GM18873 (cell line): ENCODE data around the gene HAUS1.
"Not testable (repeated sequence)": the region's sequence is repeated elsewhere in the genome, so short reads cannot be mapped to it uniquely, and the experiment has no call there.

Experiments
- ATAC-seq: cut with Tn5 transposase; IDR thresholded peaks from one replicate; pipeline ENCODE4 v1.9.1; 2021; ENCODE audit warnings: mild to moderate bottlenecking, moderate library complexity, moderate number of reproducible peaks; ENCODE audit not compliant: unreplicated experiment, low FRiP score

Gene HAUS1

DNA sequence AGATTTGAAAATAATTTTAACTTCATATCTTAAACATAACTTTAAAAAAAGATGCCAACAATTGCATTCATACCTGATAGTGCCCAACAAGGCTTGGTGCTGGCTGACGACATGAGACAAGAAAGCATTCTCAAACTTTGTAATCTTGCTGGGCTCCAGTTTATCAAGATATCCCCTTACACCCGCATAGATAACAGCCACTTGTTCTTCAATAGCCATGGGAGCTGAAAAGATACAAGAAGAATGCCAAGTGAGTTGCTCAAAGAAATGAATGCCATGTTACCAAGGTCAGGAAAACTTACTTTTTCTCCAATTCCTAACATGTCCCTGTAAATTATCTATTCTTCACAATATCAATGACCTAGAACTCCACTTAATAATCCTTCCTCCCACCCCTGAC, 19.8 kb upstream of the HAUS1 start:
- ATAC-seq: no peak

DNA sequence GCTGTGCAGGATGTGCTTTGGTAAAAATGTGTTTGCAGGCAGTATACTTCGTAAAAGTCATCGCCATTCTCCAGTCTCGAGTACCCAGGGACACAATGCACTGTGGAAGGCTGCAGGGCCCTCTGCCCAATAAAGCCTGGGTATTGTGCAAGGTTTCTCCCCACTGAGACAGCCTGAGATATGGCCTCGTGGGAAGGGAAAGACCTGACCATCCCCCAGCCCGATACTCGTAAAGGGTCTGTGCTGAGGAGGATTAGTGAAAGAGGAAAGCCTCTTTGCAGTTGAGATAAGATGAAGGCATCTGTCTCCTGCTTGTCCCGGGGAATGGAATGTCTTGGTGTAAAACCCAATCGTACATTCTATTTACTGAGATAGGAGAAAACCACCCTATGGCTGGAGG, 15.7 kb upstream of the HAUS1 start:
- ATAC-seq: not testable (repeated sequence)

DNA sequence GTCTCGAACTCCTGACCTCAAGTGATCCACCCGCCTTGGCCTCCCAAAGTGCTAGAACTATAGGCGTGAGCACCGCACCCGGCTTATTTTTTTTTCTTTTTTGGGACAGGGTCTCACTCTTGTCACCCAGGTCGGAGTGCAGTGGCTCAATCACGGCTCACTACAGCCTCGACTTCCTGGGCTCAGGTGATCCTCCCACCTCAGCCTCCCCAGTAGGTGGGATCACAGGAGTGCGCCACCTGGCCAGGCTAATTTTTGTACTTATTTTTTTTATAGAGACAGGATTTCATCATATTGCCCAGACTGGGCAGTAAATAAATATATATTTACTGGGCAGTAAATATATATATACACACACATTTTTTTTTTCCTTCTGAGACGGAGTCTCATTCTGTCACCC, 8.7 kb upstream of the HAUS1 start:
- no peak for ATAC-seq

DNA sequence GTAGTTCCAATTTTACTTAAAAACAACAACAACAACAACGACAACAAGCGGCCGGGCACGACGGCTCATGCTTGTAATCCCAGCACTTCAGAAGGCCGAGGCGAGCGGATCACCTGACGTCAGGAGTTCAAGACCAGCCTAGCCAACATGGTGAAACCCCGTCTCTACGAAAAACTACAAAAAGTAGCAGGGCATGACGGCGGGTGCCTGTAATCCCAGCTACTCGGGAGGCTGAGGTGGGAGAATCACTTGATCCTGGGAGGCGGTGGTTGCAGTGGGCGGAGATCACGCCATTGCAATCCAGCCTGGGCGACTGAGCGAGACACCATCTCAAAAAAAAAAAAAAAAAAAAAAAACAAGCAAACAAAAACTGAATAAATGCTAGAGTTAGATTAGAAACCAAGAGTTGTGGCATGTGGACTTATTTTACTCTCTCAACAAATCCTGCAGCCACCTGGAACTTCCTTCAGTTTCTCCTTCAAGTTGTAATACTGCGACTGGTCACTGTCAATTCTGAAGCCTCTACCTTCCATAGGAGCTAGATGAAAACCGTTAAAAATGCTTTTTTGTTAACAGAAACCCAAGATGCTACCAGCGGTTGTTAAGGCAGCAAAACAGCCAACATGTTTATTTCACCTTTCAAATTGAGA, 7.4 kb upstream of the HAUS1 start:
- no peak for ATAC-seq

DNA sequence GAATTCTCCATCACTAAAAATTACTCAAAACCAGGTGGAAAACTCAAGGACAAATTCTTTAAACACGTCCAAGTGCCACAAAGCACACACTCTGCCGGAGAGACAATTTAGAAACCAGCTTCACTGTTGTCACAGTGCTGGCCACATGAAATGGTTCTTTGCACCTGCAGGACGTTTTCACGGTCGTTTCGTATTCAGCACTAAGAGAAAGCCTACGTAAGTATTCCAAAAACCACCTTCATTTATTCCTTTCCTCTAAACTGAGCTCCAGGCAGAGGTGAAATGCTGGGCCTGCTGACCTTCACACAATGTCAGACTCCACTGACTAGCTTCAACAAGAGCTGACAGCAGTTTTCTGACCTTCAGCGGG, 6.8 kb upstream of the HAUS1 start:
- ATAC-seq: no peak

DNA sequence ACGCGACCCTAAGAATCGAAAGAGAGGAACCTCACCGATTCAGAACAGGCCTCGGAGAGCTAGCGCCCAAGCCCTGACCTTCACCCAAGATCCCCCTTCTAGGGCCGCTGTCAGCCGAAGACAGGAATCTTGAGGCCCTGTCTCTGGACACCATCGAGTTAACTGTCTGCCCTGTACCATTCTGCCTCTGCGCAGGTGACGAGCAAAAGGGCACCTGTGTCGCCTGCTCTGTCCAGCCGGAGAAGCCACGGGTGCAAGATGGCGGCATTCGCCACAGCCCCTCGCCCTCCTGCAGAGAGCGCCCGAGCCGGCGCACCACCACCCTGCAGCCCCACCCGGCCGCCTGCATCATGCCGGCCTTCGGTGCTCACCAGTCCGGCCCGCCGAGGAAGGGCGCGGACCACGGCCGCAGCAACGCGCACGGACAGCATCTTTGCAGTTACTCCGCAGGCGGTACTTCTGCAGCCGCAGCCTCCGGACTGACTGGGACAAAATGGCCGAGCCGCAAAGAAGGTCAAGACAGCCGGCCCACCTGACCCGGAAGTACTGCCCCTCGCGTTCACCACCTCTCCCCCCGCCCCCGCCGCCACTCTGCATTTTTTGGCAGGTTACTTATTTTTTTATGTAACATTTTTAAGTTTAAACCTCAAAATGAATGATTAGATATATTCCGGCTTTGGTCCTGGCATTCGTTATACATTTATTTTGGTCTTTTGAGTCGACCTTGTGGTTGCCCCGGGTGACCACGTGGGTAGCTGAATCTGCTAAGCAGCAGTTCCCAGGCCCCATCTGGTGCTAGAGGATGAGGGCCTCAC, 6.2 kb upstream of the HAUS1 start, which contains the start of gene ATP5F1A:
TSS of gene ATP5F1A (minus strand) at position 496 of the 815 bp plus-strand sequence. CDS start at position 431, 65 bp downstream.
- peak; percentile 80 for ATAC-seq

DNA sequence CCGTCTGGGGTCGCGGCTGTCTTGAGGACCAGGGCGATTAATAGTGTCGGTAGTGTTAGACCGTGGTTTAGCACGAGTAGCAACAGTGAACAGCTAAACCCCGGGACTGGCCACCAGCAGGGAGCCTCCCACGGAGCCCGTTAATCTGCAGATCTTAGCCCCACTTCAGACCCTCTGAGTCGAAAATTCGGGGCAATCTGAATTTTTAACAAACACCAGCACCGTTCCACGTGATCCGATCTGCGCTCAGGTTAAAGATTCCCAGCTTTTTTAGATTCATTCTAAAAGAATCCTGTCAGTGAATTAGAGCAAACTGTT, 5.6 kb upstream of the HAUS1 start:
- ATAC-seq: no peak

DNA sequence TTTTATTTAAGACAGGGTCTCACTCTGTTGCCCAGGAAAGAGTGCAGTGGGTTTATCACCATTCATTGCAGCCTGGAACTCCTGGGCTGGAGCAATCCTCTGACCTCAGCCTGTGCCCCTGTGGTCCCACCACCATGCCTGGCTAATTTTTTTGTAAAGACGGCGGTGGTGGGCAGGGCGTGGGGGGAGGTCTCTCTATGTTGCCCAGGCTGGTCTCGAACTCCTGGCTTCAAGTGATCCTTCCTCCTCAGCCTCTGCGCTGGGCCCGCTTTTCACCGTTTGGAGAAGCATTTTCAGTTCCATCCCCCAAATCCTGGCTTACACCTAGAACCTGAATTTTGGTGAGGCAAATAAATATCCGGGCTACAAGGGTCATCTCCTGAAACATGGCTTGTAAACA, 4.7 kb upstream of the HAUS1 start:
- no peak for ATAC-seq

DNA sequence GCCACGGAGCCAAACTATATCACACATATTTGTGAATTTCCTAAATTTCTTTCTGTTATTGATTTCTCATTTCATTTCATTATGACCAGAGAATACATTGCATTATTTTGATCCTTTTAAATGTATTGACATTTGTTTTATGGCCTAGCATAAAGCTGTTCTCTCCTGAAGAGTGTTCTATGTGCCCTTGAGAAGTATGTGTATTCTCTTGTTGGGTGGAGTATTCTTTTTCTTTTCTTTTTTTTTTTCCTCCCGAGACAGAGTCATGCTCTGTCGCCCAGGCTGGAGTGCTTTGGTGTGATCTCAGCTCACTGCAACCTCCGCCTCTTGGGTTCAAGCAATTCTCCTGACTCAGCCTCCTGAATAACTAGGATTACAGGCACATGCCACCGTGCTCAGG, 5.2 kb downstream of the HAUS1 start:
- no peak for ATAC-seq

DNA sequence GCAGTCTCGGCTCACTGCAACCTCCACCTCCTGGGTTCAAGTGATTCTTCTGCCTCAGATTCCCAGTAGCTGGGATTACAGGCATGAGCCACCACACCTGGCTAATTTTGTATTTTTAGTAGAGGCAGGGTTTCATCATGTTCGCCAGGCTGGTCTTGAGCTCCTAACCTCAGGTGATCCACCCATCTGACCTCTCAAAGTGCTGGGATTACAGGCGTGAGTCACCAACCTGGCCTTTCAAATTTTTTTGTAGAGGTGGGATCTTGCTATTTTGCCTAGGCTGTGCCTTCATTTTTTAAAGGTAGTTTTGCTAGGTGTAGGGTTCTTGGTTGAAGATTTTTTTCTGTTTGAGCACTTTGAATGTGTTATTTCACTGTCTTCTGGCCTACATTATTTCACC, 6.2 kb downstream of the HAUS1 start:
- no peak for ATAC-seq

DNA sequence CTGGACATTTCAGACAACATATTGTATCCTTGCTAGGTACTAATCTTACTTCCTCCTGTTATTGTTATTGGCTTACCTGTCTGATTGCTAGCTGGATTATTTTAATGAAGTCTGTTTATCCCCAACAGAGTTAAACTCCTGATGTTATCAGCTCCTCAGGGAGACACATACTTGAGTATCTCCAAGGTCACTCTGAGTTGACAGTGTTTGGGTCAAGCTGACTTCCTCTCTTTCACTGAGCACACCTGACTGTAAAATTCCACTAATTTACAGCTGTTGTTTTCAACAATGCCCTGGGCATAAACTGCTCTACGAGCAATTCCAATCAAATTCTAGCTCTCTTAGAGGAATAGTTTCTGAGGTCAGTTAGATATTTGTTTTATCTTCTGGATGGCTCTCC, 9.6 kb downstream of the HAUS1 start:
- no peak for ATAC-seq

DNA sequence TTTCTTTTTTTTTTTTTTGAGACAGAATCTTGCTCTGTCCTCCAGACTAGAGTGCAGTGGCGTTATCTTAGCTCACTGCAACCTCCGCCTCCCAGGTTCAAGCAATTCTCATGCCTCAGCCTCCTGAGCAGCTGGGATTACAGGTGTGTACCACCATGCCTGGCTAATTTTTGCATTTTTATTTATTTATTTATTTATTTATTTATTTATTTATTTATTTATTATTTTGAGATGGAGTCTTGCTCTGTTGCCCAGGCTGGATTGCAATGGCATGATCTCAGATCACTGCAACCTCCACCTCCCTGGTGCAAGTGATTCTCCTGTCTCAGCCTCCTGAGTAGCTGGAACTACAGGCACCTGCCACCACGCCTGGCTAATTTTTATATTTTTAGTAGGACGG, 22.4 kb downstream of the HAUS1 start:
- not testable (repeated sequence) for ATAC-seq

DNA sequence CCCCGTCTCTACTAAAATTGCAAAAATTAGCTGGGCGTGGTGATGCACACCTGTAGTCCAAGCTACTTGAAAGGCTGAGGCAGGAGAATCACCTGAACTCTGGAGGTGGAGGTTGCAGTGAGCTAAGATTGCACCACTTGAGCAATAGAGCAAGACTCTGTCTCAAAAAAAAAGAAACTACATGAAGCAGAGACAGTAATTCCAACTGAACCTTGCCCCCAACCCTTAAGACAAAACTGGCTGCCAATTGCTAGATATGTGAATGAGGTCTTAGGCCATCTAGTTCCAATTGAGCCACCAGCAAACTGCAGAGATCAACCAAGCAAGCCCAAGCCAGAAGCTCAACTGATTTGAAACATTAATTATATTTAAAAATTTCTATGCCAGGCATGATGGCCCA, 25.9 kb downstream of the HAUS1 start:
- ATAC-seq: no peak

DNA sequence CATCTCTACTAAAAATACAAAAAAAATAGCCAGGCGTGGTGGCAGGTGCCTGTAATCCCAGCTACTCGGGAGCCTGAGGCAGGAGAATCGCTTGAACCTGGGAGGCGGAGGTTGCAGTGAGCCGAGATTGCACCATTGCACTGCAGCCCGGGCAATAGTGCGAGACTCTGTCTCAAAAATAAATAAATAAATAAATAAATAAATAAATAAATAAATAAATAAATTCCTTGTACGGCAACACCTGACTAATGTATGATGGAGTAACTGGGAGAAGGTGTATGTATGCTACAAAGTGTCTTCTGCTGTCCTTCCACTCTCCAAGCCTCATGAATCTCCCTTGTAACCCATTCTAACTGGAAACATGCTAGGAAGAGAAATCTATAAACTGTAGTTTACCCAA, 26.4 kb downstream of the HAUS1 start:
- ATAC-seq: not testable (repeated sequence)

DNA sequence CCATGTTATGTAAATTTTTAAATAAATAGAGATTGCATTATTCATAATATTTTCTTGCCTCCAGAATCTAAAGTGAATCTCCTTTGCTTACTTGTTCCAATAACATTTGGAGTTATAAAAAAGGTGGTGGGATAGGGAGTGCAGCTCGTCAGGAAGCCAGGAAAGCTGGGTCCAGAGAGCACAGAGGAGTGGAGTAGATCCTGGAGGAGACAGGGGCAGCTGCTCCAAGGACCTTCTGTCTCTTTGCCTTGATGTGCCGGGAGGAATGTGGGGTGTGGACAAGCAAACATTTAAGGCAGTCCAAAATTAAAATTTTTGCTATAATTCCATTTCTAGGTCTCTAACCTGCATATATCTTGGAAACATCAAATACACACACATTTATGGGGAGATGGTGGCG, 29.3 kb downstream of the HAUS1 start:
- ATAC-seq: no peak

DNA sequence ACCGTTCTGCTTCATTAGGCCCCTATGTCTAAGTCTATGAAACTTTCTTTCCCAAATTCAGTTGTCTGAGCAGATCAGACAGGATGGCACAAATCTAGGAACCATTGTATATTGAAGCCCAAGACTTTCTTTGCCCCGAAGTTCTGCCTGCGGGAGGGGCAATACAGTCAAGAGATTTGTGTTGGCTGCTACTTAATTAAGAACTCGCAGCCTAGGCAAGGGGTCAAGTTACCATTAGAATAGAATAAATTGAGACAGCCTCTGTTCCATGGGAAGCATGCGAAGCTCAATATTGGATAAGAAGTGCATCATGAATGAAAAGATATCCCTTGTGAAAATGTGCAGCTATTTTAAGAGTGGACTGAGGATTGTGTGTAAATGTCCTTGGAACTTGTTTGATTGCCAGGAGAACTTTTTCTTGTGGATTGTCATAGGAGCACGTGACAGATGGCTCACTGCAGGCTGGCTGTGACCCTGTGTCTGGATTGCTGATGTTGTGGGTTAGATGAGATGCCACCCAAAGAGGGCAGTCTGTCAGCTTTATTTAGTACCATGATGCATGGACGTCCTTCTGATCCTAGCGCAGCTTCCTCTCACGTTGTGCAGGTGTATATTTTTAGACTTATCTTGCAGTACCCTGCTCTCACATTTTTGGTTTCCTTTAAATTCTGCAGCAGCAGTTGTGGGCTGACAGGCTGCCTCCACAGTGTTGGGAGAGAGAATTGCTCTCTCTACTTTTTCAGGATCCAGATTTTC, 30.9 kb downstream of the HAUS1 start:
- ATAC-seq: no peak

DNA sequence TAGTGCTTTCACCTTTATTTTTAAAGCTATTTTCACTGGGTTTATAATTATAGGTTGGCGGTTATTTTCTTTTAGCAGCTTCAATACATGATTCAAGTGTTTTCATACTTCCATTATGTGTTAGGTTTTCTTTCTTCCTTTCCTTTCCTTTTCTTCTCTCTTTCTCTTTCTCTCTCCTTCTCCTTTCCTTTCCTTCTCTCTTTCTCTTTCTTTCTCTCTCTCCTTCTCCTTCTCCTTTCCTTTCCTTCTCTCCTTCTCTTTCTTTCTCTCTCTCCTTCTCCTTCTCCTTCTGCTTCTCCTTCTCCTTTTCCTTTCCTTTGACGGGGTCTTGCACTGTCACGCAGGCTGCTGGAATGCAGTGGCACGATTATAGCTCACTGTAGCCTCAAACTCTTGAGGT, 36.0 kb downstream of the HAUS1 start:
- ATAC-seq: no peak

DNA sequence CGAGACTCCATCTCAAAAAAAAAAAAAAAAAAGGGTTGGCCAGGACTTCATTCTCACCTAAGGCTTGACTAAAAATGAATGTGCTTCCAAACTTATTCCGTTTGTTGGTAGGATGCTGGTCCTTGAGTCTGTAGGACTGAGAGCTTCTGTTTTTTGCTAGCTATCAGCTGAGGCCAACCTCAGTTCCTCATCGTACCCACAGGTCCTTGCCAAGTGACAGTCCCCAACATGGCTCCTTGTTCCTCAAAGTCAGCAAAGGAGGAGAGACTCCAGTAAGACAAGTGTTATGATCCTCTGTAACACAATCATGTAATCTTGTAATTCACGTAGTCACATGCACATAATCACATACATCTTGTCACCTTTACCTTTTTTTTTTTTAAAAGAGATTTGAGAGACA, 37.0 kb downstream of the HAUS1 start:
- ATAC-seq: no peak

DNA sequence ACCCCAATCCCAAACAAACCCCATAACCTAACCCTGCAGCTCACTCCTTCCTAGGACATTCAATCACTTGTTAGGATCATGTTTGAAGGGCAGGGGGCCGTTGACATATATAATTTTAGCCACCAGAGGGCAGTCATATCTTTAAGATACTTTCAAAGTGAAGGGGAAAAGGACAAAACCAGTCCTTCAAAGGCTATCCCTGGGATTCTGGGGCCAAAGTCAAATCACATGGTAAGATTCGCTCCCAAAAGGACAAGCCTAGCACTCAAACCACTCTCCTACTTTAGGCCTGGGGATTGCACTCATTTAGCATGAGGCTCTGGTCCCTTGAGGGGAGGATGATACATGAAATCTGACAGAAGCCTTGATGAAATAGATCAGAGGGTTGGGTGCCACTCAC, 44.6 kb downstream of the HAUS1 start:
- no peak for ATAC-seq

DNA sequence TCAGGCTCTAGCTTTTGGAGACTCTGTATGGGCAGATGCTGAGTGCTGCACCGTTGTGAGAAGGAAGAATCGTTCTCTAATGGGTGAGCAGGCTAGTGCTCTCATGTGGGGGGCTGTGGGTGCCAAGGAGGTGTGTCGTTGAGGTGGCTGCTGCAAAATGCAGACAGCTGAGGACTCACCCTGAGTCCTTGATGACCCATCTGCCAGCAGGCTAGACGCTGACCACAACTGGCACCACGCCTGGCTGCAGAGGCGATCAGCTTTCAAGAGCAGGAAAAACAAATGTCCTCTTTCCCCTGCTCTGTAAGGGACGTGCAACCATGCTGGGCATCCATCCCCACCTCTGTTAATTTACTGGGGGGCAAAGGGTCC, 48.2 kb downstream of the HAUS1 start:
- ATAC-seq: no peak

DNA sequence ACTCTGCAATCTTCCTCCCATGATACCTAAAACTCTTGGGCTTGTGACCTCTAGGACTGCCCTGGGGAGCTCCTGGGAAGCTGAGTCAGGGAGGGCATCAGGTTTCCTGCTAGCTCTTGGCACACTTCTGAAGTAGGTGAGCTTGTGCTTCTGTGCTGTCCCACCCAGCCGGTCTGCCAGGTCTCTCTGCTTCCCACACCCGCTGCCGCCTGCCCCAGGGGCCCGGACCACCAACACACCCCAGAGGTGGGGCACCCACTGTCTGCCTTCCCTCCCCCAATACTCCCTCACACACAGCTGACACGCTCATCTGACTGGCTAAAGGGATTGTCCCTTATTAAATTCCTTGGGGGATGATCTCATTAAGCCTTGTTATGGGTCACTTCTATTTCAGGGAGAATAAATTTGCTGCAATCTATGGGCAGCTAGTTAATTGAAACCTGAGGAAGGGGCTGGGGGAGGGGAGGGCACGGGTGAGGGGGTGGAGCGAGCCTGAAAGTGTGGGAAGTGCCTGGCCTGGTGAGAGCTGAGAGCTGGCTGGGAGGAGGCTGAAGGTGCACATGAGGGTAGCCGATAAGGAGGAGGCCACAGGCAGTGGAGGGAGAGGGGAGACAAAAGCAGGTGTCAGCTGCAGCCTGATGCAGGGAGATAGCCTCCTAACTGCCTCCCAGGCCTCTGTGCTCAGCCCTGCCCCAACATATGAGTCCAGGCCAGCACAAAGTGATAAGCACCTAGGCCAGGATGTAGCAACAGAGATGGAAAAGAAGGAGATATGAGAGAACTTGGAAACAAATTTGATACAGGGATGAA, 48.8 kb downstream of the HAUS1 start:
- ATAC-seq: no peak
